ENCODE measurements around the gene MPRIP. TPM values are rescaled to one million over a fixed set of nuclear protein-coding genes. Genes with fewer than 3 reads are reported as not detected.

Gene MPRIP
- total and polyA plus RNA-seq, 4 donors: 121 to 342 (median 175) TPM

DNA sequence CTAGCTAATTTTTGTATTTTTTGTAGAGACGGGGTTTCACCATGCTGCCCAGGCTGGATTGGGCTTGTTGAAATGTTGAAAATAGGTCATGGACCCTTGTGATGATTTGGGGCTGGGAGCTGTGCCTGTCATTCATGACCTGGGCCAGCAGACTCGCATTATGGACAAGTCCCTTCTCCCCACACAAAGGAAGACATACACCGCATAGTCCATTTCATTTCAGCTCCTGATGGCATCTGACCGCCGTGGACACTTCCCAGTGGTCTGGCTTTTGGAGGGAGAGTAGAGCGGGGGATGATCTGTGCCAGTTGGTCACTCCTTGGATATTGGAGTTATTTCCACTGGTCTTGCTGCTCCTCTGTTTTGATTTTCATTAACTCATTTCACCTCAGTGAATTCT is 34.8 kb downstream of the MPRIP start:
- ATAC-seq (ENCODE audit: insufficient read depth, low FRiP score) (no peak), DNase-seq (no peak)
- H3K27me3 ChIP-seq (ENCODE audit: control insufficient read depth in 3 of 3, insufficient read depth in 3 of 3, low read length in 2 of 3): no peaks in the 10 kb centered on the region
- H3K9ac ChIP-seq (ENCODE audit: insufficient read depth in 1 of 2, low read length in 2 of 2): no peak overlapping the region
- peaks cover 0 to 35% (median 22%) of the 10 kb centered on the region in 4 donors for H3K36me3 ChIP-seq (ENCODE audit: control insufficient read depth in 4 of 4, insufficient read depth in 4 of 4, low read length in 4 of 4)
- TF ChIP-seq, protein P1, sequence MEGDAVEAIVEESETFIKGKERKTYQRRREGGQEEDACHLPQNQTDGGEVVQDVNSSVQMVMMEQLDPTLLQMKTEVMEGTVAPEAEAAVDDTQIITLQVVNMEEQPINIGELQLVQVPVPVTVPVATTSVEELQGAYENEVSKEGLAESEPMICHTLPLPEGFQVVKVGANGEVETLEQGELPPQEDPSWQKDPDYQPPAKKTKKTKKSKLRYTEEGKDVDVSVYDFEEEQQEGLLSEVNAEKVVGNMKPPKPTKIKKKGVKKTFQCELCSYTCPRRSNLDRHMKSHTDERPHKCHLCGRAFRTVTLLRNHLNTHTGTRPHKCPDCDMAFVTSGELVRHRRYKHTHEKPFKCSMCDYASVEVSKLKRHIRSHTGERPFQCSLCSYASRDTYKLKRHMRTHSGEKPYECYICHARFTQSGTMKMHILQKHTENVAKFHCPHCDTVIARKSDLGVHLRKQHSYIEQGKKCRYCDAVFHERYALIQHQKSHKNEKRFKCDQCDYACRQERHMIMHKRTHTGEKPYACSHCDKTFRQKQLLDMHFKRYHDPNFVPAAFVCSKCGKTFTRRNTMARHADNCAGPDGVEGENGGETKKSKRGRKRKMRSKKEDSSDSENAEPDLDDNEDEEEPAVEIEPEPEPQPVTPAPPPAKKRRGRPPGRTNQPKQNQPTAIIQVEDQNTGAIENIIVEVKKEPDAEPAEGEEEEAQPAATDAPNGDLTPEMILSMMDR (IDR thresholded peaks at IDR 0.05; ENCODE audit: control extremely low read depth, extremely low read depth): no peak
- H3K27ac ChIP-seq (ENCODE audit: low read depth in 1 of 2, low read length in 1 of 2): peak overlapping the region in 1 of 2 donors; percentile 21
- H3K4me3 ChIP-seq: no peak overlapping the region
- peaks cover 17 to 54% (median 52%) of the 10 kb centered on the region in 5 donors for H3K4me1 ChIP-seq (ENCODE audit: control insufficient read depth in 5 of 5, insufficient read depth in 5 of 5, low read length in 5 of 5)
- WGBS, 2 donors: 93 to 97% methylated on average over 6 of the region's 6 CpGs
- H3K9me3 ChIP-seq (ENCODE audit: control insufficient read depth in 4 of 4, insufficient read depth in 3 of 4, low read length in 3 of 4): no peaks in the 10 kb centered on the region

DNA sequence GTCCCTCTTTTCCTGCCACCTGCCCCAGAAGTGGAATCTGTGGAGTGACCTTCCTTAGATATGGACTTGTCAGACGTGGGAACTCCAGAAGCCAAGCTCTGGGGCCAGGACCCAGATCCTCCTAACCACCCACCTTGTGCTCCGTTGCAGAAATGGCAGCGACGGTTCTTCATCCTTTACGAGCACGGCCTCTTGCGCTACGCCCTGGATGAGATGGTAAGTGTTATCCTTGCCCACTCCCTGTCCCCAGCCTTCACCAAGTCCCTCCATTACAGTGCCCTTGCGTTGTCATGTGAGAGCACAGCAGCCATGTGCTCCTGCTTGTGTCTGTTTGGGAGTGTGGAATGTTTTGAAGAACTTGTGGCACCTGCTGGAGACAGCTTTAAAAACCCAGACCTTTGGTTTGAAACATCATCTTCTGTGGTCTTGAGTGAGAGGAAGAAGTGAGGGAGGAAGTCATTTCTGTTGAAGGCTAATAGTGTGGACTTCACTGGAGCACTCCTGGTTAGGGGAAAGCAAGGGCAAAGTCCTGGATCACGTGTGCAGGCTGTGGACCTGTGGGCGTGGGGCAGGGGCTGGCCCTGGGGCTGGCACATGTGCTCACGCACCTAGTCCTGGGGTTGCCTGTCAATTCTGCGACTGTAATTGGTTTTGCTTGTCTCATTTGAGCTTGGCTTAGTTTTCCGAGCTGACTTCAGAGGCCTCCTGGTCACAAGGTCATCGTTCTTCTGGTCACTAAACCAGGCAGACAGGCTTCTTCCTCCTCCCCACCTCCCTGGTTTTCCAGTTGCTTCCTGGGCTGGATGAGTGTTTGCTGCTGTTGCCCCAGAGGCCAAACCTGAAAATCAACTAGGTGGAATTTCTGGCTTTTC is 35.8 kb downstream of the MPRIP start:
- DNase-seq: peak in 2 of 3 donors; percentile 26 to 55
- no peaks in the 10 kb centered on the region for H3K27me3 ChIP-seq (ENCODE audit: control insufficient read depth in 3 of 3, insufficient read depth in 3 of 3, low read length in 2 of 3)
- no peak for ATAC-seq (ENCODE audit: insufficient read depth, low FRiP score)
- H3K36me3 ChIP-seq (ENCODE audit: control insufficient read depth in 4 of 4, insufficient read depth in 4 of 4, low read length in 4 of 4): peaks cover 0 to 35% (median 22%) of the 10 kb centered on the region in 4 donors
- TF ChIP-seq, protein P1 (IDR thresholded peaks at IDR 0.05; ENCODE audit: control extremely low read depth, extremely low read depth): no peak
- no peak overlapping the region for H3K4me3 ChIP-seq
- peak overlapping the region in 1 of 2 donors; percentile 66 for H3K27ac ChIP-seq (ENCODE audit: low read depth in 1 of 2, low read length in 1 of 2)
- 79 to 90% methylated on average over 15 of the region's 15 CpGs for WGBS, 2 donors
- H3K4me1 ChIP-seq (ENCODE audit: control insufficient read depth in 5 of 5, insufficient read depth in 5 of 5, low read length in 5 of 5): peaks cover 17 to 54% (median 44%) of the 10 kb centered on the region in 5 donors
- H3K9me3 ChIP-seq (ENCODE audit: control insufficient read depth in 4 of 4, insufficient read depth in 3 of 4, low read length in 3 of 4): no peaks in the 10 kb centered on the region
- no peak overlapping the region for H3K9ac ChIP-seq (ENCODE audit: insufficient read depth in 1 of 2, low read length in 2 of 2)

GRCh38 chr17:17078832-17079231 is 36.6 kb downstream of the MPRIP start:
- Histone ChIP-seq H3K4me1 (ENCODE audit: control insufficient read depth in 5 of 5, insufficient read depth in 5 of 5, low read length in 5 of 5) (peaks cover 17 to 54% (median 37%) of the 10 kb centered on the region in 5 donors), H3K27me3 (ENCODE audit: control insufficient read depth in 3 of 3, insufficient read depth in 3 of 3, low read length in 2 of 3) (no peaks in the 10 kb centered on the region), H3K27ac (ENCODE audit: low read depth in 1 of 2, low read length in 1 of 2) (peak overlapping the region in 1 of 2 donors; percentile 52), H3K36me3 (ENCODE audit: control insufficient read depth in 4 of 4, insufficient read depth in 4 of 4, low read length in 4 of 4) (peaks cover 0 to 29% (median 21%) of the 10 kb centered on the region in 4 donors), H3K9me3 (ENCODE audit: control insufficient read depth in 4 of 4, insufficient read depth in 3 of 4, low read length in 3 of 4) (no peaks in the 10 kb centered on the region), H3K9ac (ENCODE audit: insufficient read depth in 1 of 2, low read length in 2 of 2) (no peak overlapping the region), H3K4me3 (no peak overlapping the region)
- TF ChIP-seq, protein P1 (IDR thresholded peaks at IDR 0.05; ENCODE audit: control extremely low read depth, extremely low read depth): no peak
- ATAC-seq (ENCODE audit: insufficient read depth, low FRiP score) (no peak), DNase-seq (no peak)
- 85 to 91% methylated on average over 7 of the region's 7 CpGs for WGBS, 2 donors

All from lung (tissue), 12 donors.